NCI-H345 (cell line): ENCODE results near the gene TLE1.
"Not testable (repeated sequence)": the region's sequence is repeated elsewhere in the genome, so short reads cannot be mapped to it uniquely, and the experiment has no call there.

Source experiments
- DNase-seq: peaks from one replicate; lab custom pipeline; 2025; lab: John Stamatoyannopoulos, UW

Gene TLE1

DNA sequence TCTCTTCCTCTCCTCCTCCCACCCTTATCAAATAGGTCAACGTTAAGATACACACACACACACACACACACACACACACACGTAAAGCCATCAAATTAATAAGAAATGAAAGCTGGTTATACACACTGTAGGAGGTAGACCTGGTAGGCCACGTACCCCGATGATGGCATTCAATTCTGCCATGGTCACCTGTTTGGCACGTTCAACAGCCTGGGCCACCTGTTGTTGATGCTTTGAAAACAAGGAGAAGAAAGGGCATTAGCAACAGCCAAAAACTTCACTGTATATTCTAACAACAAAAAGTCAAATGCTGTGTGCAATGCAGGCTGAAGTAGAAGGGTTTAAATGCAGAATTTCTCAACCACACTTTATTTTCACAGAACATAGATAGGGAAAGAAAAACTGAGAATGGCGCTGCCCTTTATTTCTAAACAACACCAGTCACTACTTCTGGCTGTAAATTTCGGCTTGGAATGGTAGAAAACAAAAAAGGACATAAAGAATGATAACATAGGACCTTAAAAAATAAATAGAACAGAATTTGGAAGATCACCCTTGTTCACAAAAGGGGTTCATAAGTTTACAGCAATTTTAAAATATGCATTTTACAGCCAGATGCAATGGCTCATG, 37.2 kb downstream of the TLE1 start:
- DNase-seq, result no peak

DNA sequence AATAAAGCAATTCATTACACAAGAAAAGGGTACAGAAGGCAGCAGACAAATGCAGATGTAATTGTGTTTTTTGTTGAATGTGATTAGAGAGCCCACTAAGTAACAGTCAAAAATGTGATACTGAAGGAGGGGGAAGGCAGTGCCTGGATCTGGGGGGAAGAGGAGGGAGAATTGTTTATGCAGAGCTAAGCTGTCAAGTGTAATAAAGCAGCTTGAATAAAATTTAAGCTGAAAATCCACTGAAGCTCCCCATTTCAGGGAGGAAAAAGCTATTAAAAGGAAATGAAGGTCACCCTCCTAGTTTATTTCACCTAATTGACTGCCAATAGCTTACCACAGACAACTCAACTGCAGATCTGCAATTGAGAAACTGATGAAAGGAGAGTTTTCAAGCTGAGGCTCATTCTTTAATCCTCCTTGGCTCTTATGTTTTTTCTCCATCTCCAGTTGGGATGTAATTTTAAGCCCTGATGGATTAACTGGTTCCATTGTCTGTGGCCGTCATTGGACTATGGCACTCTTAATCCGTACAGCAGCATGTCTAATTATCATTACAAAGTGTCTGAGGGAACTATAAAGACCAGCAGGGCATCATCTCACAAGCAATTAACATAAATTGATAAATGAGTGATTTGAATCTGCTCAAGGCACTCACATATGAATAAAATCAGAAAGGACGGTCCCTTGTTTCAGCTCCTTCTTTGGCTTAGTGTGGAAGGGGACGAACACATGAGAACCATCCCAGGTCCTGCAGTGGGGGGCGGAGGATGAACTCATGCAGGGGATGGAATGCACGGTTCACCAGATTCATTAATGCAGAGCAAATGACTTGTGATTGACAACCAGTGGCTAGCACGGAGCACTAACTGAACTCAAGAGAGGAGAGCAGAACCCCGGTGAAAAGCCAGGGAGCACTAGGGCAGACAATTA, 38.5 kb downstream of the TLE1 start:
- no peak for DNase-seq

DNA sequence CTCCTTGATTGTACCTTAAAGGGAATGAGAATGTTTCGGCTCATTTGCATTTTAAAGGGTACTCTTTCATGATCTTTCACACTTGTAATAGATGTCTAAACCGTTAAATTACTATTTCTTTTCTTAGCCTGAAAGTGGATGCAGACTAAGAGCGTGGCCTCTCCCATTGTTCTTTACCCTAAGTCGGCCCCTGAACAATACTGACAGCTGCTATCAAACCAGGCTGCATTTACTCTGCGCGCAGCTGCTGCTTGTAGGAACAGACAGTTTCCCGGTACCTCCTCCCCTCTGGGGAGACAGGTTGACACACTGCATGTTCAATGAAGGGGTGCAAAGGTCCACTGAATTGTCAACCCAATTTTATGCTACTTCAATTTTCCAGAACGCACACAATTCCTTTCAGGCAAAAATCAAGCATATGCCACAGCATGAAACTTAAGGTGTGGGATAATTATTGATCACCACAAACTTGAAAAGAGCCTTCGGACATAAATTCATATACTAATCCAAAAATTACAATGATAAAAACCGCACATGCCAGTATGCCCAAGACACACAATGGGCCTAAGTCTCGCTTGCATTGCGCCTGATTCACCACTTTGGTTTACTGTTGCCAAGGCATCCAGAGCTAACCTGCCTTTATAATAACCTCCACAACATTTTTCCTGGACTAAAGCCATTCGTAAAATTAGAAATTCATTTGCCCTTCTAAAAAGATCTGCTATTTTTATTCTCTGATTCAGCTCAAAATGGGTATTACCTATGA, 39.7 kb downstream of the TLE1 start:
- peak; percentile 64 for DNase-seq

DNA sequence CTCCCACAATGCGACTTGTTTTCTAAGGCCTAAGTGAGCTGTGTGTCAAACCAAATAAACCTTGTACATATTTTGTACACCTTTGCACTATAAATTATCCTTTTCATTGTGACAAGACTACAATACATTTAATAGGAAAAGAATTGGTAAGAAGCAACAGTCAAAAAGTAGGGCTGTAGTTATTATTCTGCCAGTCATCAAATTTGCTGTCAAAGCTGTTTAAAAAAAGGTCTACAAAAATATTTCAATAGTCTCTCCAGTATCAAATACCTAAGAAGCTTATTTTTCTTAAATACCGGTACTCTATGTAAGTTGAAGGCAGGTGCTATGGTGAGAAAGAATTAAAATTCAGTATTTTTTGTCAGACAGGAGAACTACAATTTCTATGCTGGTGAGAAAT, 40.5 kb downstream of the TLE1 start:
- no peak for DNase-seq

DNA sequence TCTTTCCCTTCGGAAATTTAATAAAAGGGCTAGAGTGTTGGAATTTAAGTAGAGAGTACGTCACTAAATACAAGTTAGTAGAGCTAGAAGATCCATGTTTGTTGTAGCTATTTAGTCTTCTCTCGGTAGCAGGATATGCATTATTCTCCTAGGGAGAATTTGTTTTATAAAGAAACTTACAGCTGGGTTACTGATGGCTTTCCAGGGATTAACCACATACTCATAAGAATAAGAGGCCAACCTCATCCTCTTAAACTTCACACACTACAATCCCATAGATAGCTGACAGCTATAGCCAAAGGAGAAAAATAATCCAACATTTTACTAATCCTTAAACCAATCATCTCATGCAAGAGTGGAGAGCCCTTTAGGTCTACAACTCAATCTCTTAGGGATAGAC, 43.0 kb downstream of the TLE1 start:
- DNase-seq, result no peak

DNA sequence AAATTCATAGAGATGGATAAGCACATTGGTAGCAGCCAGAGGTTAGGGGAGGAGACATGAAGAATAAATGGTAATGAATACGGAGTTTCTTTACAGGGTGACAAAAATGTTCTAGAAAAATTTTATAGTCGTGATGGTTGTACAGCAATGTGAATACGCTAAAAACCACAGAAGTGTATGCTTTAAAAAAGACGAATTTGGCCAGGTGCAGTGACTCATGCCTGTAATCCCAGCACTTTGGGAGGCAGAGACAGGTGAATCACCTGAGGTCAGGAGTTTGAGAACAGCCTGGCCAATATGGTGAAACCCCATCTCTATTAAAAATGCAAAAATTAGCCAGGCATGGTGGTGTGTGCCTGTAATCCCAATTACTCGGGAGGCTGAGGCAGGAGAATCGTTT, 44.8 kb downstream of the TLE1 start:
- not testable (repeated sequence) for DNase-seq

DNA sequence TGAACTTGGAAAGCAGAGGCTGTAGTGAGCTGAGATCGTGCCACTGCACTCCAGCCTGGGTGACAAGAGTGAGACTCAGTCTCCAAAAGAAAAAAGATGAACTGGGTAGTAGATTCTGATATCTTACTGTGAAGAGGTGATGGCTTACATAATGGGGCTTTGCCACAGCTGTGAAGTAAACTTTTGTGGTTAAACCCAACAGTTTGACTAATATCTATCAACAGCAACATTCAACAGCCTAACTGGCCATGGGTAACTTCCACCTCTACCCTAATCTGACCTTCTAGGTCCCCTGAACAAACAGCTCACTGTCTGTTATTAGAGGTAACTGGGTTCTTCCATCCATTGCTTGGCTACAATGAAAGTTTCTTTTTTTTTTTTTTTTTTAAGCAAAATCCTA, 52.1 kb downstream of the TLE1 start:
- no peak for DNase-seq

DNA sequence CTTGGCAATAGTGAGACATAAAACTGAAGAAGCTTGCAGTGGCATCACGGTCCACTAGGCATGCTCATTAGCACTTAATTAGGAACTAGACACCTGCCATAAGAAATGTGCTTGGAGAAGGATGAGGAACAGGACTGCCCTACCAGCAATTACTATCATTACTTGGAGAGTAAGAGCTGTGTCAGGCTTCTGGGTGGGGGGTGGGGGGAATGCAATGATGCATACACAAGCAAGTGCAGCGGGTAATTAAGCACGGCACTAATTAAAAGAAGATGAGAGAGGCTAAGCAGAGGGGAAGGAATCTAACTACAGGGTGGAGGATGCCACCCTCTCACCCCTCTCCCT, 53.1 kb downstream of the TLE1 start:
- DNase-seq, result no peak

DNA sequence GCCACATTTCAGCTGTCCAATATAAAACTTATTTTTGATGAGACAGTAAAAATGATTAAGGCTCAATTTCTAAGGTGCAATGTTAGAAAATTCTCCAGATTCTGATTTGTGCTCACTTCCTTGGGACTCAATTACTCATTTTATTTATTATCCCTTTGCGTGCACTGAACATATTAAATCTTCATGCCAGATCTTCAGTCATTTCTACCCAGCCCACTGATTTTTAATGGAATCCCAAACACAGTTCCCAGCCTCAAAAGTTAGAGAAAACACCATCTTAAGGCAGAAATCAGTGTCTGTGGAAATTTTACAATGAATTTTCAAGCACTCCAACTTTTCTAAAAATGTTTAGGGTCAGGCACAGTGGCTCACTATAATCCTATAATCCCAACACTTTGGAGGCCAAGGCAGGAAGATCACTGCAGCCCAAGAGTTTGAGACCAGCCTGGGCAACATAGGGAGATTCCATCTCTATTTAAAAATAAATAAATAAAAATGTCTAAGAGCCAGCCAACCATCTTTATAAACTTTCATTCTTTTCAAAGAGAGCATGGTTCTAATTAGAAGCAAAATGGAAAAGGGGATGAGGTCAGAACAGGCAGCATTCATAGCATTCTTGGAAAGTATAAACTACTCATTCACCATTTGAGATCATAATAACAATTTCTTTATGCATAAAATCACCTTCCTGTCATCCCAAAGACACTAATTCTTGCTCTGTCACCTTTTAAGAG, 53.7 kb downstream of the TLE1 start:
- DNase-seq, result no peak

DNA sequence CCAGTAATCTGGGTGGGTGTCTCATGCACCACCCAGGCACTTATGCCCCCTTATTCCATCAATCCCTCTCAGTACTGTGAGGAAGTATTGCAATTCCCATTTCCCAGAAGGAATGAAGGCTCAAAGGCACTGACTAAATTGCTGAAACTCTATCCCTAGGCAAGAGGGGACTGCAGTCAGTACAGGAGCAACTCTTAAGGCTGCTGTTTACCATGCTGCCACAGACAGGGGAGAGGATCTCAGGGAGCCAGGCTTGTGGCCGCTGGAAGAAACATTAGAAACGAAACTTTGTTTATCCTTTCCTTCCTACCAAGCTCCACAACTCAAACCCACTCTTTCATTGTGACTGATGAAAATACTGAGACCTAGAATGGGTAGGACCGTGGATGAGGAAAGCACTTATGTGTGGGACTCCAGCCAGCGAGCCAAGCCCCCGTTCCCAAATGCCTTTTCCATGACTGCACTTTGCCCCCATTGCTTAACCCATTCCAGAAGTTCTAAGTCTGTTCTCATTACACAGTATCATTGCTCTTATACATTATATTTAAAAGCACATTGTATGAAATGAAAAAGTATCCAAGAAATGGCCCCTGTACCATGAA, 54.3 kb downstream of the TLE1 start:
- DNase-seq, result no peak

DNA sequence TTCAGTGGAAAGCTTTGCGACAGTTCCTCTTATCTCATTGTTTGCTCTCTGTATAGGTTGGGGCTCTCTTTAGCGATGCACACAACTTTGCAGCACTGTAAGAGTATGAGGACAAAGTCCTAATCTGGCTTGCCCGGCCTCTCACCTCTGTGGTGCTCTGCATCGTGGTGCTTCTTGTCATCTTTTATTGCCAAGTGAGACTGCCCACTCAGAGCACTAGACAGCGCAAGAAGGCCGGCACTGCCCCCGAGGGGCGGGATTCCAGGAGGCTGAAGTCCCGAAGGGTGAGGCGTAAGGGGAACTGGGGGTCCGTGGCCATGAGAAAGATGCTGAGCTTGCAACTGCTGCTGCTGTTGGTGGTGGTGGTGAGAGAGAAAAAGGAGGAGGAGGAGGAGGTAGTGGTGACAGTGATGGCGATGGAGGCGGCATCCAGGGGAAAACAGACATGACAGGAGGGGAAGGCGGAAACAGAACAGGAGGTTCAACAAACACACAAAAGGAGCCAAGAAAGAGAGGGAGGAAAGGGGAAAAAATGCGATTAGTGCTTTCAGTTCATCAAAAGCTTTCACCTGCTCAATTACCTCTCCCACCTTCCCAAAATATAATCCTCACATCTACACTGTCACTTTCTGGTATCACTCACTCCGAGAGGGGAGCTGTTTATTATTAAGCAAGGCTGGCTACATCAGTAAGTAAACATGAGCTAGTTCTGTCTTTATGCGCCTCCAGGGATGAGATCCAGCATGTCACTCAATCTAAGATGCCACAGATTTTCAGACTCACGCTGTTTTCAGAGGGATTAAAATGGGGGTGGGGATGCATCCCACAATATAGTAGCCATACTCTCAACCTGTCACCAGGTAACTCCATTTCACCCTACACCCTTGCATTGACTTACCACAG, 55.1 kb downstream of the TLE1 start:
- no peak for DNase-seq

DNA sequence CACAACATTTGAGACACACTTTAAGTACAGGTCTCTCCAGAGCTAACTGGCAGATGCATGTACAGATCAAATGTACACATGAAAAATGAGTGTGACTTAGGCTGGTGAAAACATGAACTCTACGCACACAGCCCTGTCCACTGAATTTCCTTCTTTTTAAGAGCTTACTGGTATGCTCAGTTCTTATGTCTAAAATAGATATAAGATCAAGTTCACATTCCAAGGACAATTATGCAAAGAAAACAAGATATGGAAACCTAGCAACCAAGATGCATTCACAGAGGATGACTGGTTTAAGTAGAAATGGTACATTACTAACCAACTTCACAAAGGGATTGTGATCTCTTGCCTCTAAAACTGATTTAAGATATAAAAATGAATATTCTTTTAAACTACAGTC, 56.7 kb downstream of the TLE1 start:
- no peak for DNase-seq

DNA sequence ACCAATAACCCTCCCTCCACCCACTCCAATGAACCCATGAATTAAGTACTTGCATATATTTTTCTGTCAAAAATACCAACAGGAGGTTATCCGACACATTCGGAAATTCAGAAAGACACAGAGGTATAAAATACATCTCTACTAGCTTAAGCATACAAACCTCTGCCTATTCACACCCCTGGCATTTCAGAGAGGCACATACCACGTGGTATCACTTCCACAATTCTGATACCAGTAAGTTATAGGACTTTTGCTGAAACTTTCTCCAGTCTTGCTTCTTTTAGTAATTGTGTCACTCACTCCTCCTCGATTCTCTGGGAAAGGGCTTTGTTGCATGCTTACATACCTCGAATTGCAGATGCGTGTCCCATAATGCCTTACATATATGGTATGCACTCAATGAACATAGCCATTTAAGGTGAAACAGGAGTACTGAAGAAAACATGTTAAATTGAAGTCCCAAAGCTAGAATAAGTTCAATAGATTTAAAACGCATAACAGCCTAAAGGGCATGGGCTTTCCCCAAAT, 58.1 kb downstream of the TLE1 start:
- DNase-seq, result no peak

DNA sequence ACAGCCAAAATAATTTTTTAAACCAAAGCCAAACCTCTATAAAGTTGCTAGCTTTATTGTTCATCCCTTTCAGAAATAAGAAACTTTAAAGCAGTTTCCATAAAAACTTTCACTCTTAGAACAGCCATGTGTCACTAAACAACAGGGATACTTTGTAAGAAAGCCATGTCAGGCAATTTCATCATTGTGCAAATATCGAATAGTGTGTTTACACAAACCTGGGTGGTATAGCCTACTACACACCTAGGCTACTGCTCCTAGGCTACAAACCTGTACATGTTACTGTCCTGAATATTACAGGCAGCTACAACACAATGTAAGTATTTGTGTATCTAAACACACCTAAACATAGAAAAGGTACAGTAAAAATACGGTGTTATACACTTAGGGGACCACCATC, 59.9 kb downstream of the TLE1 start:
- no peak for DNase-seq

DNA sequence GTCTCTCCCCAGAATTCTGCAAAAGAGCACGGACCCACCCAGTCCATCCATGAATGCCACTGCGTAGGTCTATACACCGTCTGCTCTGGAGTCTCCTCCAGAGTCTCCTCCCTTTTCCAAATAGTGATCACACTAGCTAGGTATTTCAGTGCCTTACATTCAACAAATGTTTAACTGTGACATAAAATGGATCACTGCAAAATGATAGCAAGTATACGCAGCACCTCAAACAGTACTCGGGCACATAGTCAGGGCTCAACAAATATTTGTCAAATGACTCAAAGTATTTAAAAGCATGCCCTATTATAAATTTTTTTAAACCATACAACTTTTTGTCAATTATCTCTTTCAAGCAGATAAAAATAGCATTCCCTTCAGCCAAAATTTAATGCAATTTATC, 60.5 kb downstream of the TLE1 start:
- DNase-seq, result no peak

DNA sequence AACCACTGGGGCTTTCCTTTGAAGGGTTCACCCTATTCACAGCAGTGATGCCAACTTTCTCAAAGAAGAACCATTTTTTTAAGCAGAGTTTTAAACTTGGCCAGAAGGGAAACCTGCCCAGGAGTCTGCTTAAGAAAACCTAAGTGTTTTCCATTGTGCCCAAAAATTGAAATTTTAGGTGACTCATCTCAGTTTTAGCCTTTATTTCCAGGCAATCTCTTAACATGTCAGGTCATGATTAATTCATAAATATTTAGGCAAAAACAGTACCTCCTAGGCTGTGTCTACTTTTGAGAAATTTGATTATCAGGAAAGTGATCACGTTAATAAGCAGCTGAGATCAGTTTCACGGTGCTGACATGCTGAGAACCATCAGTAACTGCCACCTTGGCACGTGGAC, 61.9 kb downstream of the TLE1 start:
- DNase-seq, result no peak

DNA sequence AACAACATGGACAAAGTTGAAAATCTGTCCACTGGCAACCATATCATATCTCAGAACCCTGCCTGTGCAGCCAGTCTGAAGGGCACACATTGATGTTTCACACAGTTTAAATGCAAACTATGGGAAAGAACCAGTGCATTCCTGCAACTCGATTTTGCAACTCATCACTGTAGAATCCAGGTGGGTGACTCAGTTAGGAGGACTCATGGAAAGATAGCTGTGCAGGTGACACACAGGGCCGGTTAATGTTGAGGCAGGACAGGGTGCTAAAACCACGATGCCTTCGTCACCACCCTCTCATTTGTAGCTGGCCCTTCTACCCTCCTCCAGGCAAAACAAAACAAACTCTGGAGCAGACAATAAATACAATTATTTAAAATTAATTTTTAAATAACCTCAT, 62.8 kb downstream of the TLE1 start:
- no peak for DNase-seq

DNA sequence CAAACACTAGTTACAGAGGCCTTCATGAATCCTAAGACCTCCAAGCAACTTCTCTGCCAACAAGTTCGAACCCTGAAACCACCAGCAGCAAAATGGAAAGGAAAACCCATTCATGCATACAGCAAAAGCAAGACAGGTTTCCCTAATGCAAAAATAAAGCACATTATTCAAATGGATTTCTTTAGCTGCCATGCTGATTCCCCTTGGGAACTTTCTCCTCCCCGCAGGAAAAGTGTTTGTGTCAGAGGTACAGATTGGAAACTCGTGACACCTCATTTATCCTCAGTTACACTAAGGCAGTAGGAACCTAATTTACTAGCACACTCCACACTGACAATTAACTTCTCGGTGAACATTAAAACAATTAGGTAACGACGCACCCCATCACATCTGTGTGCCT, 63.4 kb downstream of the TLE1 start:
- DNase-seq, result no peak

DNA sequence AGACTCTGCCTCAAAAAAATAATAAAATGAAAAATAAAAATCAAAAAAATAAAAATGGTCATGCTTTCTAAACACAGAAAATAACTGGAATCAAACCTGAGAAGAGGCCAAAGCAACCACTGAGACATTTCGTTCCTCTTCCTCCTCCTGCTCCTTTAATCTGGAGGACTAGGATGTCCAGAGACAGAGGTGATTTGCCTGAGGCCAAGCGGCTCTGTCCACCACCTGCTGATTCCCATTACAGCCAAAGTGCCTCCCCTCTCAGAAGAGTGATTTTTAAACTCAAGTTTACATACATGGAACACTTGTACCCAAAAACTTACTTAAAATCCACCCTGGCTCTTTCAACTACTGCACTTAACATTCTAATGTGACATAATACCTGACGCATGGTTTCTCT, 65.6 kb downstream of the TLE1 start:
- no peak for DNase-seq

DNA sequence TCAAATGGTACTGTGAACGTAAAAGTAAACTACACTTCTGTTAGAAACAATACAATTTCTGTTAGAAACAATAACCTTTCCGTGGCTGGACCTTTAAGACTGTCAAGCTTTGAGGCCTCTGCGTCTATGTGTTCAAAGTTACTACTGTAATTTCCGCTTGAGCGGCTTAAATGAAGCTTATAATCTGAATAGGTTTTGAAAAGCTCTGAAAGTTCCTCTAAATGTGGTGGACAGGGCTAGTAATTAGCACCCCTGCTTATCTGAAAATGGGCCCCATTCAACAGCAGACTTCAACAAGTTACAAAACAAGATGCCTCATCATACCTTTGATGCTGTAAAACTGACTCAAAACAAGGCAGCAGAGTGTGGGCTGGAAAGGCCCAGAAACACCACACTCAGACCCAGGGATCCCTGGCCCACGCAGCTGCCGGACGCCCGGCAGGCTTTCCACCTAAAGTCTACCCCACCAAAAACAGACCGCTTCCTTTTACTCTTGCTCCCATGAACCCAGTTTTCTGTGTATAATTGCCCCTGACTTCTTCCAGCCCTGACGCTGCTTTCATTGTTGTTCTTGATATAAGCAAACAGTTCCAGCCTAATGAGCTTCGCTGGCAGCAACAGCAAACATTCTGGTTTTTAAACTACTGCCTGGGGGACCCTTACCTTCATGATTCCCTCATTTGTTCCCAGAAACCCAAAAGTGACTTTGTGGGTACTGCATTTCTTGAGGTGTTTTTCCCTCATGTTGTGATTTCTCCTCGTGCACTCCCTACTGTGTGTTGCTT, 66.7 kb downstream of the TLE1 start:
- DNase-seq, result no peak
